ENCODE data around the gene TMC8. TPM values are rescaled to one million over a fixed set of nuclear protein-coding genes. Genes with fewer than 3 reads are reported as not detected.

The TMC8 gene
- total and polyA plus RNA-seq, 2 donors (not counting 3 experiments of a cell fraction or from before 2014, with no cell fraction given): 0.07 to 1.3 TPM

DNA sequence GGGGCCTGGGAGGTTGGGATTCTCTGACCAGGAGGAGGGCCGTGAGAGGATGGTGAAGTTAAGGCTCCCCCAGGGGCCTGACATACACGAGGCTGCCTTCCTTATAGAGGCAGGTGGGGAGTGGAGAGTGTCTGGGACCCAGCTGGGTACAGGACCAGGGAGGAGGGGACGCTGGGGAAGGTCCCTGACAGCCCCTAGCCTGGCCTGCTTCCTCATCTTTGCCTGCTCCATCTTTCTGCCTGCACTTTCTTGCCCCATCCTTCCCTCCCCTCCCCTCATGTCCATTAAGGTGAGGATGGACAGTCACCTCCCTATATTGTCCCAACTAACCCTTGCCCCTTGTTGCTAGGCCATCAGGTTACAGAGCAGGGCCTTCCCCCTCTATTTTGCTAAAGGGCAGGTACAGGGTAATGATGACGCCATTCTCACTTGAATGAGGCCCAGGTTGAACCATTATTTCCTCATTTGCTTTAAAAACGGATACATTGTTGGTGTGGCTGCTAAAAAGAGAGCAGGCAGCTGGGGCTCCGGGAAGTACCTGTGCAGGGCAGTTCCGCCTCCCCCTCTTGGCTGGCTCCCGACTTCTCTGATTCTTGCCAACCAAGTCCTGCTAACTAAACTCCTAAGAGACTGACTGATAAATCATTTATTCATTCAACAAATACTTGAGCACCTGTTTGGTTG, 16.9 kb downstream of the TMC8 start:
- ChIA-PET CTCF (no interaction called here), POLR2A (no interaction called here)
- peaks cover 14% of the 10 kb centered on the region for H3K4me1 ChIP-seq (ENCODE audit: control insufficient read depth, extremely low read depth, insufficient read depth, low read length)
- H3K4me2 ChIP-seq (ENCODE audit: insufficient read depth, low read length): no peak overlapping the region
- H3K27ac ChIP-seq (ENCODE audit: insufficient read depth, low read depth, low read length): no peak overlapping the region
- no peaks in the 10 kb centered on the region for H3K9me1 ChIP-seq (replicated peaks; ENCODE audit: control insufficient read depth, extremely low read depth, insufficient read depth, low read length)
- H3K9me3 ChIP-seq (replicated peaks; ENCODE audit: control insufficient read depth, insufficient read depth, low read length): no peaks in the 10 kb centered on the region
- H4K20me1 ChIP-seq (replicated peaks; ENCODE audit: control insufficient read depth, extremely low read depth, insufficient read depth, low read length): no peaks in the 10 kb centered on the region
- FAIRE-seq: no peak
- H3K36me3 ChIP-seq (ENCODE audit: control insufficient read depth in 2 of 2, extremely low read depth in 1 of 2, insufficient read depth in 2 of 2, low read length in 2 of 2): no peaks in the 10 kb centered on the region
- DNase-seq (ENCODE audit: low read depth, low spot score): no peak
- dilution Hi-C loops (cut with MboI; ENCODE audit: extremely low pct_ligation_motif_present, low sequenced_read_pairs) (no loop called here), intact Hi-C loops (cut with micrococcal nuclease) (no loop called here)
- no peaks in the 10 kb centered on the region for H3K27me3 ChIP-seq (ENCODE audit: control insufficient read depth in 2 of 2, insufficient read depth in 2 of 2, low read length in 2 of 2)
- no TSS peak for BruUV-seq (replicated peaks)
- H3K4me3 ChIP-seq (replicated peaks in 1 of 3; ENCODE audit: insufficient read depth in 1 of 3, low read depth in 1 of 3, low read length in 3 of 3): no peak overlapping the region
- H3K9ac ChIP-seq (replicated peaks; ENCODE audit: extremely low read depth, insufficient read depth, low read length): no peak overlapping the region
- no peak for TF ChIP-seq JUN (IDR thresholded peaks at IDR 0.05; ENCODE audit: borderline replicate concordance, insufficient read depth, insufficient read length, low read depth)
- TF ChIP-seq, protein P1, sequence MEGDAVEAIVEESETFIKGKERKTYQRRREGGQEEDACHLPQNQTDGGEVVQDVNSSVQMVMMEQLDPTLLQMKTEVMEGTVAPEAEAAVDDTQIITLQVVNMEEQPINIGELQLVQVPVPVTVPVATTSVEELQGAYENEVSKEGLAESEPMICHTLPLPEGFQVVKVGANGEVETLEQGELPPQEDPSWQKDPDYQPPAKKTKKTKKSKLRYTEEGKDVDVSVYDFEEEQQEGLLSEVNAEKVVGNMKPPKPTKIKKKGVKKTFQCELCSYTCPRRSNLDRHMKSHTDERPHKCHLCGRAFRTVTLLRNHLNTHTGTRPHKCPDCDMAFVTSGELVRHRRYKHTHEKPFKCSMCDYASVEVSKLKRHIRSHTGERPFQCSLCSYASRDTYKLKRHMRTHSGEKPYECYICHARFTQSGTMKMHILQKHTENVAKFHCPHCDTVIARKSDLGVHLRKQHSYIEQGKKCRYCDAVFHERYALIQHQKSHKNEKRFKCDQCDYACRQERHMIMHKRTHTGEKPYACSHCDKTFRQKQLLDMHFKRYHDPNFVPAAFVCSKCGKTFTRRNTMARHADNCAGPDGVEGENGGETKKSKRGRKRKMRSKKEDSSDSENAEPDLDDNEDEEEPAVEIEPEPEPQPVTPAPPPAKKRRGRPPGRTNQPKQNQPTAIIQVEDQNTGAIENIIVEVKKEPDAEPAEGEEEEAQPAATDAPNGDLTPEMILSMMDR (IDR thresholded peaks at IDR 0.05; ENCODE audit: extremely low read depth in 1 of 2, insufficient read depth in 1 of 2, low read depth in 1 of 2, low read length in 2 of 2): no peak
- TF ChIP-seq, protein P2, sequence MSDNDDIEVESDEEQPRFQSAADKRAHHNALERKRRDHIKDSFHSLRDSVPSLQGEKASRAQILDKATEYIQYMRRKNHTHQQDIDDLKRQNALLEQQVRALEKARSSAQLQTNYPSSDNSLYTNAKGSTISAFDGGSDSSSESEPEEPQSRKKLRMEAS (IDR thresholded peaks at IDR 0.05; ENCODE audit: insufficient read depth, insufficient read length): no peak
- TF ChIP-seq MYC (IDR thresholded peaks at IDR 0.05; ENCODE audit: low read depth, low read length): no peak
- no peak for TF ChIP-seq EZH2 (IDR thresholded peaks at IDR 0.05; ENCODE audit: borderline replicate concordance, low read depth, low read length, severe bottlenecking)
- H3K79me2 ChIP-seq (ENCODE audit: control insufficient read depth, insufficient read depth, low read length): no peaks in the 10 kb centered on the region
- H2AFZ ChIP-seq (ENCODE audit: low read depth, low read length): no peak overlapping the region
